22Rv1 (cell line): Measurements from ENCODE around the gene WDR48.
A peak's percentile ranks its signal among the peaks of the same experiment; 100 is the strongest.
"Not testable (repeated sequence)": the region's sequence is repeated elsewhere in the genome, so short reads cannot be mapped to it uniquely, and the experiment has no call there.

ENCODE experiments used
- H3K27ac ChIP-seq: fragments of 450-650 bp; 2 replicates; pipeline ENCODE4 v1.5.1; 2017
- CTCF ChIP-seq: fragments of 450-650 bp; IDR thresholded peaks from 2 replicates; pipeline ENCODE4 v1.5.1; 2017; ENCODE audit warnings: mild to moderate bottlenecking
- ZFX ChIP-seq: fragments of 450-650 bp; IDR thresholded peaks from 2 replicates; pipeline ENCODE4 v1.6.1; 2017; ENCODE audit warnings: antibody characterized with exemption, borderline replicate concordance

The WDR48 gene

GRCh38 chr3:39038165-39038564 lies 13.7 kb upstream of the WDR48 start:
- no peak overlapping the region for H3K27ac ChIP-seq
- TF ChIP-seq ZFX, result no peak
- TF ChIP-seq CTCF, result no peak

GRCh38 chr3:39050029-39050428 lies 1.8 kb upstream of the WDR48 start:
- H3K27ac ChIP-seq, result no peak overlapping the region
- no peak for TF ChIP-seq ZFX
- no peak for TF ChIP-seq CTCF

- H3K27ac ChIP-seq, result peak overlapping the region; percentile 72
- TF ChIP-seq CTCF (no peak), ZFX (no peak)
These were observed 767 bp downstream of the WDR48 start for GRCh38 chr3:39052583-39052982.

GRCh38 chr3:39053696-39054095 lies 1.9 kb downstream of the WDR48 start:
- TF ChIP-seq CTCF, result no peak
- no peak for TF ChIP-seq ZFX
- no peak overlapping the region for H3K27ac ChIP-seq

GRCh38 chr3:39056151-39056550 lies 4.3 kb downstream of the WDR48 start:
- TF ChIP-seq CTCF (no peak), ZFX (no peak)
- H3K27ac ChIP-seq, result no peak overlapping the region

- not testable (repeated sequence) for H3K27ac ChIP-seq
These were observed 9.4 kb downstream of the WDR48 start for GRCh38 chr3:39061228-39061627.

- TF ChIP-seq ZFX (no peak), CTCF (no peak)
- no peak overlapping the region for H3K27ac ChIP-seq
These were observed 10.4 kb downstream of the WDR48 start for GRCh38 chr3:39062180-39062579.

GRCh38 chr3:39063143-39063542 lies 11.3 kb downstream of the WDR48 start:
- H3K27ac ChIP-seq, result no peak overlapping the region
- TF ChIP-seq CTCF, result no peak
- TF ChIP-seq ZFX, result no peak
